ENCODE measurements around the gene RAET1G.
A peak's percentile ranks its signal among the peaks of the same experiment; 100 is the strongest.
"Not testable (repeated sequence)": the region's sequence is repeated elsewhere in the genome, so short reads cannot be mapped to it uniquely, and the experiment has no call there.

RAET1G gene

DNA sequence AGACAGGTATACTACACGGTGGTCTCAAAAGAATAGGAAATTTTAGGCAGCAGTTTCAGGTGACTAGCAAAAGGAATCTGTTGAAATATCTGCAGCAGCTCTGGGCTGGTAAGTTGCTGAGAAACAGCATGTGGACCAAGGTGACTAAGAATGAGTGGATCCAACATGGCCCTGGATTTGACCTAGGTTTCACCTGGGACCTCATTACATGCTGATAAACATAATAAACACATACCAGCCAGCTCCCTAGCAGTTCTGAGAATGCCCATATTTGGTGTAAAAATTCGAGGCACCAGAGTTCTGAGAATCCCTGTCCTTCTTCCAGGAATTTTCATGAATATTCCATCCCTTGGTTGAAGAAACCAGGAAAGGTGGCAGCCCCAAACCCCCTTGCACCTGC is 30.5 kb upstream of the RAET1G start:
- DNase-seq, result not testable (repeated sequence)

DNA sequence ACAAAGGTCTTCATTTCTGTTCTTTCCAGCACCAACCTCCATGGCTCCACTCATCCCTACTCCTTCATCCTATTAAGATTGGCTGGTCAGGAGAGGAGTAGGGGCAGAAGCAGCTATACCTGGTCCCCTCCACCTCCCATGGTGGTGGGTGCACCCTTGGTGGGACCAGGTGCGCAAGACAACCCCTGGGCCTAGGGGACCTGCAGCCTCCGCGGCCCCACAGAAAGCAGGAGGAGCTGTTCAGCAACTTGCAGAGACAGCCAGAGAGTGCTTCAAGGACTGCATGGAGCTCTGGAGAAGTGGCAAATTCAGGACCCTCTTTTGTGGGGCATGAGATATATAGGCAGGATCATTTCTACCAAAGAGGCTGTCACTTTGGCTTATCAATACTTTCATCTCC is 28.7 kb upstream of the RAET1G start:
- no peak for DNase-seq

DNA sequence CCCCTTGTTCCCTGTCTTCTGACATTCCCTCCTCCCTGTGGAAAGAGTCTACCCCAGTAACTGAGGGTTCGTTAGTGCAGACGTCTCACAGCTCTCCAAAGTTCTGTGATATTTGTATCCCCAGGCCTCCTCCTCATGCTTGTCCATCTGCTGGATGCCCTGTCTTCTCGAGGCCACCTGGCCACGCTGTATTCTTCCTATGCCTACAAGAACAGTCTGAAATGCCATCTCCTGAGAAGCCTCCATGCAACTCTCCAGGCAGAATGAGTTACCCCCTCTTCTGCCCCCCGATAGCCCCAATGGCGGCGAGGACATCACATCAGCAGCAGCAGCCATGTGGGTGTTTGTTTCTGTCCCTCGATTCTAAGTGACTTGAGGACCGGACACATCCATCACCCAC is 28.2 kb upstream of the RAET1G start:
- DNase-seq, result no peak

DNA sequence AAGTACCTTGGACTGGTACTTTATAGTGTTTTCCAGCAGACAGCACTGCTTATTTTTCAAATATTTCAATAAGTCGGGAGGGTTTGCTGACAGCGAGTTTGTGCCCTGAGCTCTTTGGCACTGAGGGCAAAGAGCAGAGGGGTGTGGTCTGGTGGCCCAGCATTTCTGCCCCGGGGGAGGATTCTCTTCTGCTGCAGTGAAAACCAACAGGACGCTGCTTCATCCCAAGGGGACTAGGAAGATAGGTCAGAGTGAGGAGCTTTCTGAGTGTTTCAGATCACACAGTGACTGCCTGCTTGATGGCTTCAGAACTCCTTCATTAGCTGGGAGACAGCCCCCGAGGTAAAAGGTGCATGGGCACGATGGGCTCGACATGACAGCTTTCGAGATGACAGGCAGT is 27.5 kb upstream of the RAET1G start:
- DNase-seq, result no peak

DNA sequence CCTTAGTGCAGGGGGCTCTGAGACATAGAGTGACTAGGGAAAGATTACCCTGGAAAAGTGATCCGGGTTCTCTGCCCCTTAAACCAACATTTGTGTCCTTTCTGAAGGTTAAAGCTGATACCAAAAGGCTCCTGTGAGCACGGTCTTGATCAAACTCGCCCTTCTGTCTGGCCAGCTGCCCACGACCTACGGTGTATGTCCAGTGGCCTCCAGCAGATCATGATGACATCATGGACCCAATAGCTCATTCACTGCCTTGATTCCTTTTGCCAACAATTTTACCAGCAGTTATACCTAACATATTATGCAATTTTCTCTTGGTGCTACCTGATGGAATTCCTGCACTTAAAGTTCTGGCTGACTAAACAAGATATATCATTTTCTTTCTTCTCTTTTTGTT is 25.7 kb upstream of the RAET1G start:
- no peak for DNase-seq

DNA sequence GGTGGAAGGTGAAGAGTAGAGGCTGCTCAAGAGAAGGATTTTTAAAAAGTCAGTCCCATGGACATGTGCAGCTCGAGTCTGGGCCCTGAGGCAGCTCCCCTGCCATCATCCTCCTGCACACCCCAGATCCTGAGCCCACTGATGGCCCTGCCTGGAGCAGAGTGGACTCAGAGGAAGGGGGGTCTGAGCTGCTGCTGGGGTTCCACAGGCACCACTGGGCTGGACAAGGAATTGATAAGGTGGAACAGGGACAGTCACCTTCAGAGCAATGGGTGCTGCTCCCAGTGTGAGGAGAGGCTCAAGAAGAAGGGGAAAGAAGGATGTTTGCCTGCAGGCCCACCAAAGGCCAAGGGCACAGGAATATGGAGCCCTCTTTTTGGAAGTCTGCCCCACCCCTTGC is 25.1 kb upstream of the RAET1G start:
- no peak for DNase-seq

DNA sequence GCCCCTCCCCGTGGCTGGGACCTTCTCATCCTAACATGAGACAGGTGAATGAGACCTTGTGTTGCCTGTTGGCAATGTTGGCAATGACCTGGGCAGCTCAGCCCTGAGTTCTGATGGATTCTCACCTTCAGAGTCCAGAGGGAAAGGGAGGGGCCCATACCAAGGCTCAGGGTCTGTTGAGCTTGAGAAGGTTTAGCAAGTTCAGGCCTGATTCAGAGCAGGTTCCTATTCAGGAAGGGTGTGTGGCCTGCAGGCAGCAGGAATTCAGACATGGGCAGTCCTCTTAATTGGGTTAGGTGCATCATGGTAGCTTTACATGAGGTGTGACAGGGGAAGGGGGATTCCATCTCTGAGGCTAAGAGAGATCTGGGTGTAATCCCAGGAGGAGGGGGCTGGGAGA is 24.6 kb upstream of the RAET1G start:
- not testable (repeated sequence) for DNase-seq

DNA sequence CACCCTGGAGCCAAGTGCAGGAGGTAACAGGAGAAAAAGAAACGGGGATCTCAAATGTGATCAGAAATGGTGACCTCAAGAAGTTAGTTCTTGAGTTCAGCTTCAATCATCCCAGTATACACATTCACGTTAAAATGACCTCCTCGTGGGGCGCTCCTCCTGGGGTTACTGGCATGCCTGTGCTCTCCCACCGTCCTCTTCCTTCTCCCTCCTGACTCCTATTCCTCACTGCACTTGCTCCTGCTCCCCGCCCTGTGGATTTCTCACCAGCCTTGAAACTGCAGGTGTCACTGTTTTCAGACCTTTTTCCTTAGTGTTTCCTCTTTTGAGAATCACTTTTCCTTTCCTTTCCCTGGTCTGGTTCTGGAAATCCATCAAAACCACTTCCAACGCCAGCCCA is 23.7 kb upstream of the RAET1G start:
- DNase-seq, result not testable (repeated sequence)

DNA sequence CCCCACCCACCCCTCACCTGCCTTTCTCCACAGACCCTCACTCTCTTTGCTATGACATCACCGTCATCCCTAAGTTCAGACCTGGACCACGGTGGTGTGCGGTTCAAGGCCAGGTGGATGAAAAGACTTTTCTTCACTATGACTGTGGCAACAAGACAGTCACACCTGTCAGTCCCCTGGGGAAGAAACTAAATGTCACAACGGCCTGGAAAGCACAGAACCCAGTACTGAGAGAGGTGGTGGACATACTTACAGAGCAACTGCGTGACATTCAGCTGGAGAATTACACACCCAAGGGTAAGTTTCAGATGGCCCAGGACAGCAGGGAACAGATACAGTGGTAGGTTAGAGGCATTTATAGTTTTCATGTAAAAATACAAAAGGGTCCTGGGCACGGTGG is 22.4 kb upstream of the RAET1G start:
- not testable (repeated sequence) for DNase-seq

DNA sequence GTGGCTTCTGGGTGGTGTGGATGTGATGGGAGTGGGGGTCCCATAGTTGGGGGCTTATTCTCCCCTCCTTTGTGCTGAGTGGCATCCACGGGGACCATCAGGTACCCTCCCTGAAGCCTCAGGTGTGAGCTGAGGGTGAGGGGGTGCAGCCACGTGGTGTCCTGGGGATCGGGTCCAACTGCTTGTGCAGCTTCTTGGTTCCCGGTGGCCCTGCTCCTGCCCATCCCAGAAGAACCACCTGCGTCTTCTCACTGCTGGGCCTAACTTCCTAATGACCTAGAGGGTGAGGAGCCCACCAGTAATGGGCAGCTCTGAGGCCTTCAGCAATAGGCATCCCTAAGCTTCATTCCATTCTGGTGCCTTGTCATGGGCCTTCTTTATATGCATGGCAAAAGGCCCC is 20.4 kb upstream of the RAET1G start:
- DNase-seq, result not testable (repeated sequence)

DNA sequence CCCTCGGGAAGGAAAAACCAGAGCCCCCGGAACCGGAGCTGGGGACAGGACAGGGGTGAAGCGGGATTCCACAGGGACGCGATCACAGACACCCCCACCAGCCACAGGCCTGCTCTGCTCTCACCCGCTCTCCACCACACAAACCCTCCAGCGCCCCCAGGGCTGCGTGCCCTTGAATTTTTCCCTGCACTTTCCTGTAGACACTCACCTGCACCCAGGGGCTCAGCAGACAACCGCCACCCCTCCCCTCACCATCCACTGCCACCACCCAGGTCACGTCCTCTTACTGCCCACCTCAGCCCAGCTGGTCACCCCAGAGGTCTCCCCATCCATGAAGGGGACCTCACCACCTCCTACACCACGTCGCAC is 19.5 kb upstream of the RAET1G start:
- no peak for DNase-seq

DNA sequence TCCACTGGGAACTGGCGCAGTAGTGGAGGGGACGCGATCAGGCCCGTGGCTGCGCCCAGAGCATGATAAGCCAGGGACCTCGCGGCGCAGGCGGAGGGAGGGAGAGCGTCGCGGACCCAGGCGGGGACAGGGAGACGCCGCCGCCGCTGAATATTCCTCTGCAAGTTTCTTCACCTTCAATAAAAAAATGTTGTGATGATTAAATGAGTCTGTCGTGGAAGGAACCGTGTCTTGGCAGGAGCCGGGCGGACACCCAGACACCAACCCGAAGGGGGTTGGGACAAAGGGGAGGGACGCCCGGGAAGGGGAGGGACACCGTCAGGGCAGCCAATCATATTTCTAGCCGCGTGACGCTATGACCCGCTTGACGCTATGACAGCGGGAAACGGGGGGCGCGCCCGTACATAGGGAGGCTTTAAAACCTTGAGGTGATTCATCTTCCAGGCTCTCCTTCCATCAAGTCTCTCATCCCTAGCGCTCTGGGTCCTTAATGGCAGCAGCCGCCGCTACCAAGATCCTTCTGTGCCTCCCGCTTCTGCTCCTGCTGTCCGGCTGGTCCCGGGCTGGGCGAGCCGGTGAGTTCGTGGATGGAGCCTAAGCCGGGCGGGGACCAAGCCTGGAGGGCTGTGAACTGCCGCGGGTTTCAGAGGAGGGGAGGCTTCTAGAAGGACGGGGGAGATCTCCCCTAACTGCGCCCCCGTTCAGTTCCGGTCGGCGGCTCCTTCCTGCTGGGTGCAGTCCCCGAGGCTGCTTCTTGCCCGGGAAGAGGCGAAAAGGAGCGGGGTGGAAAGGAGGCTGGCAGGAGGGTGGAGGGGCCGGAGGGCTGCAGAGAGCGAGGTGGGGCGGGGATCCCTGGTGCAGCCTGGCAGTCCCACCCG is 18.9 kb upstream of the RAET1G start, which contains the start of gene ULBP2:
Gene ULBP2, plus strand, starts transcription at position 432 of the 878 bp plus-strand sequence. Its CDS starts 59 bp downstream, at position 491.
- DNase-seq, result no peak

DNA sequence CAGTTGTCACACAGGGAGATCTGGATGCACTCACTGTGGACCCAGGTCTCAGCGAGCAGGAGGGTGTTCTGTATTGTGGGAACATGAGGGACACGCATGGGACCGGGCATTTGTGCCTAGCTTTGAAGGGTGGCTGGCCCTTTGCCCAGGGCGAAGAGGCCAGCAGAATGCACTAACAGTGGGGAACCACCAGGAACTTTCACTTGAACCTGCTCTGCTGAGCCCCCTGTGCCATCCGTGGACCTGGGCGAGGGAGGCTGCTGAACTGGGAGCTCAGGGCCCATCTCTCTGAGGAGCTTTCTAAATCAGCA is 17.7 kb upstream of the RAET1G start:
- DNase-seq, result no peak

DNA sequence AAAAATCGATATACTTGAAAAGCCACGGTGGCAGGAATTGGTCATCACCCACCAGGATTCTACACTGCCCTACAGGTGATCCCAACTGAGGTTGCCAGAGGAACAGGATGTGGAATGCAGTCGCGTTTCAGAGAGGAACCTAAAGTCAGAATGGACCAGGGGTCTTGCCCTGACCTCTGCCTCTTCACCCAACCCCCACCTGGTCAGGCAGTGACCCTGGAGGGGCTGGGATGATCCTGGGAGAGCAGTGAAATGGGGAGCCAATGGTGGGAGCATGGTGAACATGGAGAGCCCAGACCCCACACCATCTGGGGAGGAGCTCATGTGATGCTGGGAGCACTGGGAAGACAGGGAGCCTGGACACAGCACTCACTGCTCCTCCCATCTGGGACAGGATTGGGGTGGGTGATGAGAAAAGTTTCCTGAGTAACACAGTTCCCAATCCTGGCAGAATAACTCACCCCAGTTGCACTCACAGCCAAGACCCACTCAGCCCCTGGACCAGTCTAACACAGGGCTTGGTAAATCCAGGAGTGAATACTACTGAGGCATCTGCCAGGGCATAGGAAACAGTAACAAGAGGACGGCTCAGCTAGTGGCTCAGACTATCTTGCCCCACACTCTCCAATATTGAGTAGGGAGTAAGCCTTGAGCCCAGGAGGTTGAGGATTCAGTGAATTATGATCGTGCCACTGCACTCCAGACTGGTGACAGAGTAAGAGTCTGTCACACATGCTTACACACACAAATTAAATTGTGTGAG is 17.2 kb upstream of the RAET1G start:
- no peak for DNase-seq

DNA sequence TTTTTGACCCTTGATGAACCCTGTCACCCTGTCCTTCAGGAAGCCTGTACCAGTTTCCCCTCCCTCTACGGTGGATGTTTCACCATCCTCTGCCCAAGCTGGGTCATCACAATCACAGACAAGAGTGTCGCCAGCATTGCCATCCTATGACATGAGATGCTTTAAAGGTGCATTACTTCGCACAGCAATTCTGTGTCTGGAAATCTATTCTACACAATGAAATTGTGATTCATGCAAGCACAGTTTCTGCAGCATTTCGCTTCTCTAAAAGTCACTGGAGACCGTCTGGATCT is 16.4 kb upstream of the RAET1G start:
- DNase-seq, result no peak

DNA sequence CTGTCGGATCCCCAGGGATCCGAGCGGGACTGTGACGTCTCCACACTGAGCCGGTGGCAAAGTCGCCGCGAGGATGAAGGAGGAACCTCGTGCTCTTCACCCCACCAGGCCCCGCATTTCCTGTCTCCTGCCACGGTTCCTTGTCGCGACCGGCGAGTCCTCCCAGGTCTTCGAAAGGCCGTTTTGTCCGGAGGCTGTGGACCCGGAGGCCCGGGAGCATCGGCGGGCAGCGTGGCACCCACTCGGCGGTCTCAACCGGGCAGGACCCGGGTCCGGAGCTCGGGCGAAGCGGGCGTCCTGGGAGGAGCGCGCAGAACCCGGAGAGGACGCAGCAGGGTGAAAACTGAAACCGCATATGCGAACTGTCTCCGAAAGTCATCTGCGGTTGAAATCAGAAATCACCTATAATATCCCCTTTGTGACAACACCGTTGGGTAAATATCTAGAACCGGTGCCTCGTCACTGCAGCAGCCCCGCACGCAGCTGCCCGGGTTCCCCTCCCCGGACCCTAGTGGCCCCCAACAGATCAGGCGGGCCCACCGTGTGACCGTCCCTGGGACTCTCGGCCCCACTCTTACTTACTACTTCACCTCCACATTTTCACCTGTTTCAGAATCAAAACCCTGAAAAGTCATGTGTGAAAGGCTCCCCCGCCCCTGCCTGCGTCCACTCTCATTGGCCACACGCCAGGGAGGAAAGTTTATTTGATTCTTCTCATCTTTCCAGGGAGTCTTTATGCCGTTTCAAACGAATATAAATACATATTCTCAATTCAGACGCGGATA is 15.8 kb upstream of the RAET1G start:
- no peak for DNase-seq

DNA sequence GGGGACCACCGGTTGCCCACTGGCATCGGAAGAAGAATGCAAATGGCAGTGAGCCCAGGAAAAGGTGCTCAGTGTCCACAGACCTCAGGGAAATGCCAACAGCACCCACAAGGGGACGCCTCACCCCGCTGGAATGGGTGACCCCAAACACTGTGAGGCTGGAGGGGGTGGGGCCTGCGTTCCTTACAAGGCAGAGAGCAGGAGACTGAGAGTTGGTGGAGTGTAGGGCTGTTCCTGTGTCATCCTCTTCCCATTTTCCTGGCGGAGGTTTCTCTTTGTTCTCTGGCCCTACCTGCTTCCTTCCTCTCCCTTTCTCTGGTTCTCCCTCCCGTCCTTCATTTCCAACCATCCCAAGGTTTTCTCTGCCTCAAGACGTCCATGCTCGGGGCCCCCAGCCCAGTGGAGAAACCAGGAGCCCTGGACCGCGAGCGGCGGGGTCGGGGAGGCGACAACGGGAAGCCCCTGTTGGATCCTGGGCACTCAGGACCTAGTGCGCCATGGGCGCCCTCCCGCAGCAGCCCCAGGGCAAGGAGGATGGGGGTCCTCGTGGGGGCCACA is 15.2 kb upstream of the RAET1G start:
- DNase-seq, result not testable (repeated sequence)

DNA sequence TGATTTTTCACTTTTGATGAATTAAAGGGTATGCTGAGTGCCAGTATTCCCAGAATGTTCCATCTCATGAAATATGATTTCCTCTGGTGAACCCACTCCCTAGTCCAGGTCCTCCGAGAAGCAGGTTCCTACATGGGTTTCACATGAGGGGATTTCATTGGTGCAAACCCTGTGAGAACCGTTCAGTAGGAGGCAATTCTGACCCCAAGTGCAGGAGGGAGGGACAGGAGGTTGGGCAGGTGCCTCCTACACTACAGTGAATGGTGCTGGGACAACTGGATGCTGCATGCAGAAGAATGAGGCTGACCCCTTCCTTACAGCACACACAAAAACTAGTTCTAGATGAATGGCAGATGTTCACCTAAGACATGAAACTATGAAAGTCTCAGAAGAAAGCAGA is 13.8 kb upstream of the RAET1G start:
- DNase-seq, result no peak

DNA sequence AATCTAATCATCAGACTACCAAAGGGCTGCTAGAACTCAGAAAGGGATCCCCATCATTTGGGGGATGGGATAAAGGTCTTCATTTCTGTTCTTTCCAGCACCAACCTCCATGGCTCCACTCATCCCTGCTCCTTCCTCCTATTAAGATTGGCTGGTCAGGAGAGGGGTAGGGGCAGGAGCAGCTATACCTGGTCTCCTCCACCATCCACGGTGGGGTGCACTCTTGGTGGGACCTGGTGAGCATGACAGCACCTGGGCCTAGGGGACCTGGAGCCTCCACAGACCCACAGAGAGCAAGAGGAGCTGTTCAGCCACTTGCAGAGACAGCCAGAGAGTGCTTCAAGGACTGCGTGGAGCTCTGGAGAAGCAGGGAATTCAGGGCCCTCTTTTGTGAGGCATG is 12.7 kb upstream of the RAET1G start:
- no peak for DNase-seq

DNA sequence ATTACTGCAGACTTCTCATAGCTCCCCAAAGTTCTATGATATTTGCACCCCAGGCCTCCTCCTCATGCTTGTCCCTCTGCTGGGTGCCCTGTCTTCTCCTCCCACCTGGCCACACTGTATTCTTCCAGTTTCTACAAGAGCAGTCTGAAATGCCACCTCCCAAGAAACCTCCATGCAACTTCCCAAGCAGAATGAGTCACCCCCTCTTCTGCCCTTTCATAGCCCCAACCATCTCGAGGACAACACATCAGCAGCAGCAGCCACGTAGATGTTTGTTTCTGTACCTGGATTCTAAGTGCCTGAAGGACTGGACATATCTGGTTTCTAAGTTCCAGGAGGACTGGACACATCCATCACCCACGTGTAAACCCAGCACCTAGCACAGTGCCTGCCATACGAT is 12.3 kb upstream of the RAET1G start:
- no peak for DNase-seq

DNA sequence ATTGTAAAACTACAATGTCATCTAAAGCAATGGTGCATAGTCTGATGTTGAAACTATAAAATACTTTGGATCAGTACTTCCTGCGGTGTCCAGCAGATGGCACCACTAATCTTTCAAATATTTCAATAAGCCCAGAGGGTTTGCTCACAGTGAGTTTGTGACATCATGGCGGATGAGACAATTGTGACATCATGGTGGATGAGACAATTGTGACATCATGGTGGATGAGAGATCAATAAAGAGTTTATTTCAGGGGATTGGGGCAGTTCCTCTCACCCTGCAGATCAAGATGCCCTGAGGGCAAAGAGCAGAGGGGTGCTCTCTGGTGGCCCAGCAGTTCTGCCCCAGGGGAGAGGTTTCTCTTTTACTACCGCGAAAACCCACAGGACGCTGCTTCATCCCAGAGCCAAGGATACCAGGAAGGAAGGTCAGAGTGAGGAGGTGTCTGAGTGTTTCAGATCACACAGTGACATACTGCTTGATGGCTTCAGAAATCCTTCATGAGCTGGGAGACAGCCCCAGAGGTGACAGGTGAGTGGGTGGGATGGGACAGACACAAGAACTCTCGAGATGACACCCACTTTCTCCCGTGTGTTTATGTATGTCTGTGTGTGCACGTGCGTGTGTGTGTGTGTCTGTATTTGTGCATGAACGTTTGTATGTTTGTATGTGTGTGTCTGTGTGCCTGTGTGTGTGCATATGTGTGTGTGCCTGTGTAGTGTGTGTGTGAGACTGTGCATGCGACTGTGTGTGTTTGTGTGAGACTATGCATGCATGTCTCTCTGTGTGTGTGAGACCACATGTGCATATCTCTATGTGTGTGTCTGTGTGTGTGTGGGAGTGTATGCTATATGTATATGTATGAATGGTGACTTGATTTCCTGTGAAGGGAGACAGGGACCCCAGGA is 11.6 kb upstream of the RAET1G start:
- DNase-seq, result peak; percentile 29

DNA sequence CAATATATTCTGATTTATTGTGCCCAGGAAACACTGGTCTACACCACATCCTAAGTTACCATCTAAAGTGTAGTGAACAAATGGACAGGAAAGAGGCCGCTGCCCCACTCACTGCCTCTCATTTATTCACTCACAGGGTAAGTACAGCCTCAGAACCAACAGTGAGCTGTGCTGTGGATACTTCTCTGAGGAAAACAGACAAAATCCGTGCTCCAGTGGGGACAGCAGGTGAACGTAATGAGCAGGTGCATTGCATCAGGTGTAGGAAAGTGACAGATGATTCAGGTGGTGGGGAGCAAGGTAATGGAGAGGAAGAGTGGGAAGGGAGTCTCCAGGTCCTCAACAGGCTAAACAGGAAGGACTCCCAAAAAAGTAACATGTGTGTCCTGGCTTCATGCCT is 10.5 kb upstream of the RAET1G start:
- DNase-seq, result no peak

Measured in NK-92 treated with Interleukin-12 subunit alpha and Interleukin-12 subunit beta, amount 100 ng/mL, for 24 hours (cell line).